PC-3 (cell line): Measurements from ENCODE around the gene IGSF23. TPM values are rescaled to one million over a fixed set of nuclear protein-coding genes. Genes with fewer than 3 reads are reported as not detected.

ENCODE experiments used
- ATAC-seq: fragments of 200-7000 bp; cut with Tn5 transposase; 2 replicates; pipeline ENCODE4 v1.9.1; 2020; ENCODE audit warnings: mild to moderate bottlenecking, moderate library complexity
- BruUV-seq: library from RNA; stranded (reverse); fragments of 400-500 nt; replicated peaks from 2 replicates; lab custom pipeline; 2021; lab: Mats Ljungman, UMichigan
- CTCF ChIA-PET: fragments of 300-600 bp; sonication (Branson Sonifier 250); formaldehyde crosslinking; loops from one replicate; lab custom pipeline; 2022; ENCODE audit warnings: antibody characterized with exemption; lab: Charles Lee
- POLR2A ChIA-PET: fragments of 300-600 bp; sonication (Branson Sonifier 250); formaldehyde crosslinking; loops from one replicate; lab custom pipeline; 2022; ENCODE audit warnings: antibody characterized with exemption; ENCODE audit not compliant: unreplicated experiment; lab: Charles Lee
- DNase-seq: peaks from one replicate; pipeline ENCODE4 v3.0.0-alpha.2; 2015
- H2AFZ ChIP-seq: fragments of 300-600 bp; sonication (generic); 2 replicates; pipeline ENCODE4 v1.6.0; 2016; ENCODE audit warnings: antibody characterized with exemption, low read length
- H3F3A ChIP-seq: fragments of 300-600 bp; sonication (generic); one replicate; pipeline ENCODE4 v1.6.0; 2017; ENCODE audit warnings: antibody characterized with exemption, low read length, control low read depth, mild to moderate bottlenecking; ENCODE audit not compliant: unreplicated experiment
- H3K27ac ChIP-seq: fragments of 300-600 bp; sonication (generic); 2 replicates; pipeline ENCODE4 v1.5.1; 2016; ENCODE audit warnings: mild to moderate bottlenecking, low read length
- H3K27me3 ChIP-seq: fragments of 300-600 bp; sonication (generic); 2 replicates; pipeline ENCODE4 v1.6.1; 2016; ENCODE audit warnings: low read length, mixed read lengths
- H3K36me3 ChIP-seq: fragments of 300-600 bp; sonication (generic); 2 replicates; pipeline ENCODE4 v1.6.1; 2016; ENCODE audit warnings: low read depth, mixed run types, low read length, mixed read lengths
- H3K4me1 ChIP-seq: fragments of 300-600 bp; sonication (generic); 2 replicates; pipeline ENCODE4 v1.5.1; 2016; ENCODE audit warnings: low read length; ENCODE audit not compliant: insufficient read depth
- H3K4me2 ChIP-seq: fragments of 300-600 bp; sonication (generic); 2 replicates; pipeline ENCODE4 v1.6.0; 2016; ENCODE audit warnings: low read length
- H3K4me3 ChIP-seq: fragments of 300-600 bp; sonication (generic); 2 replicates; pipeline ENCODE4 v1.5.1; 2016; ENCODE audit warnings: mild to moderate bottlenecking, low read length, mixed read lengths
- H3K79me2 ChIP-seq: fragments of 300-600 bp; sonication (generic); 2 replicates; pipeline ENCODE4 v1.6.1; 2017; ENCODE audit warnings: low read length, mixed read lengths
- H3K9ac ChIP-seq: fragments of 300-600 bp; sonication (generic); 2 replicates; pipeline ENCODE4 v1.6.0; 2016; ENCODE audit warnings: mild to moderate bottlenecking, low read length
- H3K9me2 ChIP-seq: fragments of 300-600 bp; sonication (generic); replicated peaks from 2 replicates; pipeline ENCODE4 v1.6.1; 2016; ENCODE audit warnings: mixed run types, low read length, mixed read lengths
- H3K9me3 ChIP-seq: fragments of 300-600 bp; sonication (generic); 2 replicates; pipeline ENCODE4 v1.6.1; 2016; ENCODE audit warnings: low read length, mixed read lengths
- H4K20me1 ChIP-seq: fragments of 300-600 bp; sonication (generic); 2 replicates; pipeline ENCODE4 v1.6.1; 2016; ENCODE audit warnings: low read length, mixed read lengths
- CTCF ChIP-seq: fragments of 300-600 bp; sonication (generic); conservative IDR thresholded peaks from 2 replicates; pipeline ENCODE4 v1.5.1; 2017; ENCODE audit warnings: antibody characterized with exemption, low read depth, mild to moderate bottlenecking, low read length
- EZH2 ChIP-seq: fragments of 300-600 bp; sonication (generic); IDR thresholded peaks from one replicate; pipeline ENCODE4 v1.6.1; 2017; ENCODE audit warnings: antibody characterized with exemption, mild to moderate bottlenecking, low read length; ENCODE audit not compliant: unreplicated experiment
- EZH2phosphoT487 ChIP-seq: fragments of 300-600 bp; sonication (generic); IDR thresholded peaks from 2 replicates; pipeline ENCODE4 v1.6.1; 2018; ENCODE audit warnings: mild to moderate bottlenecking, antibody characterized with exemption, low read length, borderline replicate concordance
- intact Hi-C: fragments of 100-400 bp; cut with micrococcal nuclease; formaldehyde crosslinking; loops from 2 replicates; pipeline ENCODE4 v1.9.0; 2023
- total RNA-seq: library from RNA; depleted of rRNA; stranded (reverse); fragments of >200 nt; gene quantifications from 2 replicates; pipeline ENCODE4 v1.2.3, GENCODE V29; 2014

IGSF23 gene
- total RNA-seq, 1 experiment from 2014 or later, result not detected

DNA sequence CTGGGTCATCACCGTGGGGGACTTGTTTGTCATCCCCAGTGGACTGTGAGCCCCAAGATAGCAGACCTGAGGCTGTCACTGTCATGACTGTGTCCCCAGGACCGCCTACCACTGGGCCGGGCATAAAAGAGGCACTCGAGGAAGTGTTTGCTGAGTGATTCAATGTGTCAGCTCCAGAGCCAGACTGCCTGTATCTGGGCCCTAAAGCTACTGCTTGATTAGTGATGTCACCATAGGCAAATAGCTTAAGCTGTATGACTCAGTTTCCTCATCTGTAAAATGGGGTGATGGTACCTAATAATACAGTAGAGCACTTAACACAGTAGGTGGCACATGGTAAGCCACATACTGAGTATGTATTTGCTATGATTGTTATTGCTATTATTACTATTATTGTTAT, 46.7 kb downstream of the IGSF23 start:
- Histone ChIP-seq H3K9ac (no peak overlapping the region), H3F3A (no peaks in the 10 kb centered on the region), H3K27me3 (no peaks in the 10 kb centered on the region), H3K9me2 (no peaks in the 10 kb centered on the region), H3K4me3 (no peak overlapping the region), H3K4me2 (no peak overlapping the region), H3K27ac (no peak overlapping the region), H4K20me1 (no peaks in the 10 kb centered on the region), H3K79me2 (no peaks in the 10 kb centered on the region), H2AFZ (no peak overlapping the region), H3K9me3 (no peaks in the 10 kb centered on the region), H3K36me3 (peaks cover 57% of the 10 kb centered on the region), H3K4me1 (0 out of 2 replicates have a peak, but pooled peaks cover 3% of the 10 kb centered on the region)
- DNase-seq (peak; percentile 45), ATAC-seq (peak; percentile 63)
- TF ChIP-seq EZH2phosphoT487 (no peak), CTCF (no peak), EZH2 (no peak)
- intact Hi-C loops, result no loop called here
- ChIA-PET CTCF (interaction anchor here (0.6 kb wide), 1 partner anchor 83 kb away, joined by 12 read pairs; no protein-coding TSS in a partner anchor), POLR2A (interaction anchor here (0.6 kb wide), 1 partner anchor 52 kb away, joined by 15 read pairs; no protein-coding TSS in a partner anchor)
- no TSS peak for BruUV-seq

DNA sequence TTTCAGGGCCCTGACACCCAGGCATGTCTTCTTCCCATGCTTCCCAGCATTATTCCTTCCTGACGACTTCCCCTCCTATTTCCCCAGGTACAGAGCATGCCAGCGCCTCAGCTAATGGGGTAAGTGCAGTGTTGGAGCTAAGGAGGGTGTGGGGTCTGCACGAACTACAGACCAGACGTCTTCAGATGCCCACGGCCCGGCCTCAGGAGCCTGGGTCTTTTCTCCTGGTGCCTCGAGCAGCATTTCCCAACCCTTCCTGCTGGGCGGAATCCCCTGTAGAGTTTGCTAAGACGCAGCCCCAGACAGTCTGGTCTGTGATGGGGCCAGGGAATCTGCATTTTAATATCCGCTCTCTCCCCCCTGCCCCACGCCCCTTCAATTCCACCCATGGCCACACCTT, 47.8 kb downstream of the IGSF23 start:
- CTCF ChIA-PET, result no interaction called here
- H3K4me3 ChIP-seq, result no peak overlapping the region
- peaks cover 52% of the 10 kb centered on the region for H3K36me3 ChIP-seq
- H2AFZ ChIP-seq, result no peak overlapping the region
- H3K9me3 ChIP-seq, result no peaks in the 10 kb centered on the region
- no peaks in the 10 kb centered on the region for H3K79me2 ChIP-seq
- 0 out of 2 replicates have a peak, but pooled peaks cover 3% of the 10 kb centered on the region for H3K4me1 ChIP-seq
- POLR2A ChIA-PET, result interaction anchor here (0.7 kb wide), 1 partner anchor 73 kb away, joined by 6 read pairs; no protein-coding TSS in a partner anchor
- H3K9ac ChIP-seq, result no peak overlapping the region
- TF ChIP-seq EZH2, result no peak
- no peak for TF ChIP-seq EZH2phosphoT487
- no peak for TF ChIP-seq CTCF
- H3K27me3 ChIP-seq, result no peaks in the 10 kb centered on the region
- H4K20me1 ChIP-seq, result no peaks in the 10 kb centered on the region
- no peaks in the 10 kb centered on the region for H3F3A ChIP-seq
- ATAC-seq (no peak), DNase-seq (no peak)
- no peak overlapping the region for H3K4me2 ChIP-seq
- no peaks in the 10 kb centered on the region for H3K9me2 ChIP-seq
- intact Hi-C loops, result no loop called here
- no TSS peak for BruUV-seq
- H3K27ac ChIP-seq, result no peak overlapping the region

GRCh38 chr19:44661904-44662303, 48.5 kb downstream of the IGSF23 start:
- no peak for ATAC-seq
- no peak overlapping the region for H3K4me2 ChIP-seq
- H2AFZ ChIP-seq, result no peak overlapping the region
- no peaks in the 10 kb centered on the region for H3K27me3 ChIP-seq
- H3K4me3 ChIP-seq, result no peak overlapping the region
- no peak overlapping the region for H3K9ac ChIP-seq
- no peak overlapping the region for H3K27ac ChIP-seq
- no peaks in the 10 kb centered on the region for H3K9me2 ChIP-seq
- POLR2A ChIA-PET, result interaction anchor here (0.7 kb wide), 1 partner anchor 73 kb away, joined by 6 read pairs; no protein-coding TSS in a partner anchor
- TSS peak; percentile 14 for BruUV-seq
- peaks cover 50% of the 10 kb centered on the region for H3K36me3 ChIP-seq
- no peaks in the 10 kb centered on the region for H4K20me1 ChIP-seq
- no peak for TF ChIP-seq CTCF
- no peak for TF ChIP-seq EZH2phosphoT487
- TF ChIP-seq EZH2, result no peak
- H3K4me1 ChIP-seq, result 0 out of 2 replicates have a peak, but pooled peaks cover 3% of the 10 kb centered on the region
- intact Hi-C loops, result no loop called here
- H3K9me3 ChIP-seq, result no peaks in the 10 kb centered on the region
- DNase-seq, result no peak
- no peaks in the 10 kb centered on the region for H3F3A ChIP-seq
- CTCF ChIA-PET, result no interaction called here
- no peaks in the 10 kb centered on the region for H3K79me2 ChIP-seq
